GM18519 (cell line): ENCODE results near the gene GP1BB.

Source experiments
- ATAC-seq: cut with Tn5 transposase; IDR thresholded peaks from one replicate; pipeline ENCODE4 v1.9.1; 2021; ENCODE audit warnings: mild to moderate bottlenecking, moderate library complexity; ENCODE audit not compliant: unreplicated experiment, low FRiP score

Gene GP1BB

DNA sequence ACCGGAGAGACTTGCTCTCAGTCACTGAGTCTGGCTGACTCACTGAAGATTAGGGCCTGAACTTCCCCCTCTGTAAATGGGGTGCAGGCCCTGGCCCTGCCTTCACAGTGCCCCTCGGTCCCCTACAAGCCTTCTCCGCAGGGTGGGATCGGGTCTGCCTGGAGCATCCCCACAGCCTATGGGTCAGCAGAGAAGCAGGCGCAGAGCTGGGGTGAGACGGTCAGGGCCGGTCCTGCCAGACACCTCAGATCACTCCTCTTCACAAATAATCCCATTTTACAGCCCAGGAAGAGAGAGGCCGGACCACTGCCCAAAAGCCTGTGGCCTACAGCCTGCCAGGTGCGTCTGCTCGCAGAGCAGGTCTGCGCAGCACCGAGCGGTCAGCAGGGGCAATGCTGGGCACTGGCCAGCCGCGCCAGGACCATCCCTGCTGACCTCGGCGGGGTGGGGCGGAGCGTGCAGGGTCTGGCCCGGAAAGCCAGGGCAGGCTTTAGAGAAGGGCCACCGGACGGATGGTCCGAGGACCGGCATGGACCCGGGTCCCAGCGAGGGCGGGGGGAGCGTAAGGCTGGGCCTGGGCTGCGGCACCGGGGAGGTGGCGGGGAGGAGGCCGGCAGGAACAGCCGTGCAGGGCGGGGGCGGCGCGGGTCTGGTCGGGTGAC, 9.6 kb upstream of the GP1BB start:
- no peak for ATAC-seq

DNA sequence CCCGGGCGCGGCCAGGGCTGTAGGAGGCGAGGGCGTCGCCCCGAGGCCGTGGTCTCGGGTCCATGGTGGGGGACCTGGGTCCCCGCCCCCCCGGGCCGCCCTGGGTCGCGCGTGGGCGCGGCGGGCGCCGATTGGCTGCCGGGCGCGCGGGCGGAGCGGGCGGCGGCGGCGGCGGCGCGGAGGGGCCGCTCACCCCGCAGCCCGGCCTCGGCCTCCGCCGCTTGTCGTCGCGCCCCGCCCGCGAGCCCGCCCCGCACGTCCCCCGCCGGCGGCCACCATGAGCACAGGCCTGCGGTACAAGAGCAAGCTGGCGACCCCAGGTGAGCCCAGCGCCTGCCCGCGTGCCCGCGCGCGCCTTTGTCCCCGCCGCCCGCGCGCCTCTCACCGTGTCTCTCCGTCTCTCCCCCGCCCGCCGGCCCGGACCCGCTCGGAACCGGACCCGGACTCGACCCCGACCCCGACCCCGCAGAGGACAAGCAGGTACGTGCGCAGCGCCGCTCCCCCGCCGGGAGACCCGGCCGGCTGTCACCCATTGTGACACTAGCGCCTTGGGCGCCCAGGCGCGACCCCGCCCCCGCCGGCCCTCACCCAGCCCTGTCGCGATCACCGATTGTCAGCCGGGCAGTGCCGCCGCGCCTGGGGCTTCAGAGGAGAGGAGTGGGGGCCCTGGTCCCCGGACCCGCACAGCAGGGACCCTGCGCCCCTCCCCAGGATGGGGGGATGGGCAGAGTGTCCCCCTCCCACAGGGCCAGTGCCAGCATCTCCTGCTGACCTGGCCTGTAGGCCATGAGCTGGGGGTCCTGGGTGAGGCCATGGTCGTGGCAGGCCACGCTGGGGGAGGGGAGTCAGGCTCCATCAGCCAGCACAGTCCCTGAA, 8.8 kb upstream of the GP1BB start, which contains the start of gene SEPTIN5:
TSS of gene SEPTIN5 (plus strand) at position 192 of the 876 bp plus-strand sequence. CDS start at position 278, 86 bp downstream.
- ATAC-seq, result no peak

DNA sequence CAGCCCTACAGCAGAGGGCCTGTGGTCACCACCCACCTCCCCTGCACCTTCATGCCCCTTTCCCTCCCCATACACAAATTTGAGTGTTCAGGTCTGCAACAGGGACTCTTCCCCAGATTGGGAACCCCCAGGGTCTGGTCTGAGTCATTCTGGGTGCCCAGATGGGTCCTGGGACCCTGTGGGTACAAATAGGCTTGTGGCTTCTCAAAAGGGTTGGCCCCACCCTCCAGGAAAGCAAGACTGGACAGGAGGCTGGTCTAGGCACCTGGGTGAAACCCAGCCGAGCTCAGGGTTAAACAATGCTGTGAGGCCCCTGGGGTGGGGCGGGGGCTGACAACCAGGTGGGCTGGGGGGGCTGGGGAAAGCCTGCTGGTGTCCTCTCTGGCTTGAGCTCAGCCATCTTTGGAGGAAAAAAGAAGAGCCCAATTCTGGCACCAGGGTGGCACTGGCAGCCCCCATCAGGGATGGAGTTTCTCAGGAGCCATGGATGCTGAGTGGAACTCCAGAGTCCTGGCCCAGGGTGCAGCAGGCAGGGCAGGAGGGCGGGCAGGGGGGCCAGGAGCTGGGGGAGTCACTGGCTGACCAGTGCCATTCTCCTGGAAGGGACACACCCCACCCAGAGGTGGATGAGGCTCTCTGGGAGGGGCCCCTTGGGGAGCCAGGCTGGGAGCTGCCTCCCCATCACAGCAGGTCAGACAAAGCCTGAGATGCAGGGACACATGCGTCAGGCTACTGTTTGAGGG, 8.0 kb upstream of the GP1BB start:
- no peak for ATAC-seq

DNA sequence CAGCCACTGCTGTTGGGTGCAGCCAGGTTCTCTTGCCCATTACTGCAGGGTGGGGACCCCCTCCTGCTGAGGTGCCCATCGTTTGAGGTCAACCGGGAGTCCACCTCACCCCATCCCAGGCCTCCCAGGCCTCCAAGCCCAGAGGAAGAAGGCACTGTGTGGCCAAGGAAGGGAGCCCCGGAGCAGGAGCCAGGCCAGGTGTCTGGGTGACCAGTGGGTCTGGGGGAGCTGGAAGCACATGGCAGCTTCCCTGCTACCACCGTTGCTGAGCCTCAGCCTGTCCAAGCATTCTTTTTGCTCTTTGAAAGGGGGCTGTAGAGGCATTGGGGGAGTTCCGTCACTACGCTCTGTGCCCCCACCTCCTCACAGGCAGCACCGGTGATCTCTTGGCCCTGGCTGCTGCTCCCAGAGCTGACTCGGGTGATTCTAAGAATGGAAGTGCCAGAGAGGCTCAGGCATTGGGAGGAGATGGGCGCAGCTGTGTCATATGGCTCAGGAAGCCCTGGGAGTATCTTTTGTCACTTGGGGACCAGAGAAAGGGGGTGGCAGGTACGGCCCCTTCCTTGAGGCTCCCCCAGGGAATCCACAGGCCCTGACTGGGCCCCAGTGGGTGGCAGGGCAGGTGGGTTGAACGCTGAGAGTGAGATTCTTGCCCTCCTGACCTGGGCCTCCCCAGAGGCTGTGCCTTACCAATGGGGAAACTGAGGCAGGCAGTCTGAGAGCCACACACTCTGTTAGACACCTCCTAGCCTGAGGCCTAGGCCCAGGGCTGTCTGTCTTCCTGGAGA, 7.1 kb upstream of the GP1BB start:
- no peak for ATAC-seq

DNA sequence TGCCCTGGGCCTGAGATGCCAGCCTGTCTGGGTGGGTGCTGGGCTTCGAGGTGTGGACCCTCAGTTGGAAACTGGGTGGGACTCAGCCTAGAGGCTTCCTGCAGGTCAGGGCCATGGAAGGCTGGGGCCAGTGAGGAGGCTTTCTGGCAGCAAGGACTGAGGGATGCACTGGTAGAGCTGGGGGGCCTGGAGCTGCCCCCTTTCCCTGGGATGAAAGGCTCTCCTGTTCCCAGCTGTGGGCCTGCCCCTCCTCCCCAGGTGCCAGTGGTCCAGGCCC, 6.6 kb upstream of the GP1BB start:
- no peak for ATAC-seq

DNA sequence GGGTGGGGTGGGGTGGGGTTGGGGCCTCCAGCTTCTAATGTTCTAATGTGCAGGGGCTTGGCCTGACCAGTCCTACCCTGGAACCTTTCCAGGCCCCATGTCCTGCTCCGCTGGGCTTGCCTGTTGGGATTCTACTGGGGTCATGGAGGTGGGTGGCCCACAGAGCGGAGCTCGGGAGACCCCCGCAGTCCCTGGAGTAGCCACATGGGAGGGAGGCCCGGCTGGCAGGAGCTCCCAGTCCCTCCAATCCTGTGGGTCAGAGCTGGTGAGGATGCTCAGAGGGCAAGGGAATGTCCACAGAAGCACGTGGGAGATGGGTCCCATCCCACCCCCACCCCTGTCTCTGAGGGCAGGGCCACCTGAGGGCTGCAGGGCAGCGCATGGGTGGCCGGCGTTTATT, 6.2 kb upstream of the GP1BB start:
- no peak for ATAC-seq

DNA sequence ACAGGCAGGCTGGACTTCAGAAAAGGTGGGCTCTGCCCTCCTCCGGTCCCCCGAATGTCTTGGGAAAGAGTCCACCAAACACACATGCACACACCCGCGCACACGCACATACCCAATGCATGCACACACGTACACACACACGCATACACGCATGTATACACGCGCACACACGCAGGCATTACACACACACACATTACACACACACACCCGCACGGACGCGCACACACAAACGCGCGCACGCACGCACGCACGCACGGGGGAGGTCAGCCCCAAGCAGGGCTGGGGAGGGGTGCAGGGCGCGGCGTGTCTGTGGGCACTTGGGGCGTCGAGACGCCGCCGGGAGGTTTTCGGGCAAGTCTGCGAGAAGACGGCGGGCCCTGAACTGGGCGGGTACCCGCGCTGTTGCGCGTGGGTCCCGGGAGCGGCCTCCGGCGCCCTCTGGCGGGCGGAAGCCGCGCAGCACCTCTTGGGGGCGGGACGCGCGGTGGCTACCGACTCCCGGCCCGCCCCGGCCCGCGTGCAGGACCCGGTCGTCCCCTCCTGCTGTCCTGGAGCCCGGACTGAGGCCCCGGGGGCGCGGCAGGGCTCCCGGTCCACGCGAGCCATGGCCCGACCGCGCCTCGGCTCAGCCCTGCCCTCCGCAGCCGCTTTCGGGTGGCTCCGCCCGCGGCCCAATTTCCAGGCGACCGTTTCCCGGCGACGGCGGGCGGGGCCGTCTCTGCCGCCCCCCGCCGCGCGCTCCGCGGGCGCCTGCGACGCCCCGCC, 5.5 kb upstream of the GP1BB start:
- ATAC-seq, result no peak

DNA sequence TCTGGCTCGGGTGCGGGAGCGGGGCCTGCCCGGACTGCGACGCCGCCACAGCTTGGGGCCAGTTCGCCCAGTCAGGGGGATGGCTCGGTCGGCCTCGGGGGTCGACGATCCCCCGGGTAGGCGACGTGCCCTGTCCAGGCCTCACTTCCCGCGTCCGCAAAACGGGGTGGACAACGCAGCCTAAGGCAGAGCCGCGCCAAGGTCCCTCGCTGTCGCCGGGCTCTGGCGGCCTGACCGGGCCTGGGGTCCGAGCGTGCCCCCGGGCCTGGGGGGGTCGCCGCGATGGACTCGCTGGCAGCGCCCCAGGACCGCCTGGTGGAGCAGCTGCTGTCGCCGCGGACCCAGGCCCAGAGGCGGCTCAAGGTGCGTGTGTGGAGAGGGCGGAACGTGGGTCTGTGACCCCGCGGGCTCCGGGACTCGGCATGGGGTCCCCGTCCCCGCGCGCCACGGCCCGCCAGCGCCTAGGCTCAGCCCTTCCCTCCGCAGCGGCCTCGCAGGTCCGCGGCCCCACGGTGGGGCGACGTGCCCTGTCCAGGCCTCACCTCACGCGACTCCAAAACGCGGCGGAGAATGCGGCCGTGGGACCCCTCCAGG, 4.8 kb upstream of the GP1BB start:
- no peak for ATAC-seq

DNA sequence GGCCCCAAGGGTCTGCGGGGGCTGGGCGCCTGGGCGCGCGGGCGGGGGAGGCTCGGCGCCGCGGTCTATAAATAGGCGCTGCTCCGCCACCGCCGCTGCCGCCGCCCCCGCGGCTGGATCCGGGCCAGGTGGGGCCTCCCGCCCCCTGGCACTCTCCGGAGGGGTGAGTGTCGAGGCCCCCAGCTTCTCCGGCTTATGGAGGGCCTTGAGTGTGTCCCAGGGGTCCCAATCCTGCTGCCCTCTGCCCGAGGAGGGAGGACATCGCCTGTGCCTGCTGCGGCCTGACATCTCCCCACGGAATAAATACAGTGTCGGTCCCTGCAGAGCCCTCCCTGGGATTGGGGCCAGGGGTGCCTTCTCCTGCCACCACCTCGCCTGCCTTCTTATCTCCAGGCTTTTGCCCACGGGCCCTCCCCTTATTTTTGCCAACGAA, 4.3 kb upstream of the GP1BB start:
- no peak for ATAC-seq

DNA sequence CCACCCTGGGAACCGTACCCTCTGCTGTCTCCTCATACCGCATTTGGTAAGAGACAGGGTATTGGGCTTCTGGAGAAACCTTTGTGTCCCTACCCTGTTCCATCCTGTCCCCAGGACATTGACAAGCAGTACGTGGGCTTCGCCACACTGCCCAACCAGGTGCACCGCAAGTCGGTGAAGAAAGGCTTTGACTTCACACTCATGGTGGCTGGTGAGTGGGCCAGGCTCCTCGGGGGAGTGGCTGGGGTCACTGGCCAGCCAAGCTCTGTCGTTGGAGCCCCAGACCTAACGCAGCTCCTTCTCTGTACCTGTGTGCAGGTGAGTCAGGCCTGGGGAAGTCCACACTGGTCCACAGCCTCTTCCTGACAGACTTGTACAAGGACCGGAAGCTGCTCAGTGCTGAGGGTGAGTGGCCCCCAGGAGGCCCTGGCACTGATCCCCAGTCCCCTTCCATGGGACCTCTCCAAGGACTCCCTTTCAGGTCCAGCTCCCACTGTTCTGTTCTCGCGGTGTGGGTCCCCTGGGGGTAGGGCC, 3.8 kb upstream of the GP1BB start:
- ATAC-seq, result no peak

DNA sequence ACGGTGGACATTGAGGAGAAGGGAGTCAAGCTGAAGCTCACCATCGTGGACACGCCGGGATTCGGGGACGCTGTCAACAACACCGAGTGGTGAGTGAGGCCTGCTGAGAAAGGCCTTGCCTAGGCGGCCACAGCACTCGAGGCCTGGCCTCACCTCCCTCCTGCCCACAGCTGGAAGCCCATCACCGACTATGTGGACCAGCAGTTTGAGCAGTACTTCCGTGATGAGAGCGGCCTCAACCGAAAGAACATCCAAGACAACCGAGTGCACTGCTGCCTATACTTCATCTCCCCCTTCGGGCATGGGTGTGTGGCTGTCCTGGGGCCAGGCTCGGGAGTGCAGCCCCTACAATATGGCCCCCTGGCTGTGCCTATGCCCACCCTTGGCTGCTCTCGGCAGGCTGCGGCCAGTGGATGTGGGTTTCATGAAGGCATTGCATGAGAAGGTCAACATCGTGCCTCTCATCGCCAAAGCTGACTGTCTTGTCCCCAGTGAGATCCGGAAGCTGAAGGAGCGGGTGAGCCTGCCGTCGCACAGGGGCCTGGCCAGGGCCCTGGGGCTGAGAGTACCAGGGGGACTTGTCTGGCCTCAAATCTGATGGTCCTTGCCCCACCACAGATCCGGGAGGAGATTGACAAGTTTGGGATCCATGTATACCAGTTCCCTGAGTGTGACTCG, 3.0 kb upstream of the GP1BB start:
- no peak for ATAC-seq

DNA sequence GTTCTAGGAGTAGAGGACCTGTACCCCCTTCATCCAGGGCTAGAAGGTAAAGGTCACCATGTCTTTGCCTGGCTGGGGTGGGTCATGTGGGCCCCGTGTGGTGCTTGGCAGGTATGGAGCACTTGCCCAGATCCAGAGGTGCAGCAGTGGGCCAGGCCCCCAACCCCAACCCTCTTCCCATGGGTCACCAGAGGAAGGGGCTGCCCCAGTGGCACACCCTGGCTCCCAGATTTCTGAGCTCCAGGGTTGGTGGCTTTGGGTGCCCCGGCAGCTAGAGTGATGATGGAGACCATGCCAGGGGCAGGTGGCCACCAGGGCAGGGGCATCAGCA, 2.4 kb upstream of the GP1BB start:
- ATAC-seq, result no peak

DNA sequence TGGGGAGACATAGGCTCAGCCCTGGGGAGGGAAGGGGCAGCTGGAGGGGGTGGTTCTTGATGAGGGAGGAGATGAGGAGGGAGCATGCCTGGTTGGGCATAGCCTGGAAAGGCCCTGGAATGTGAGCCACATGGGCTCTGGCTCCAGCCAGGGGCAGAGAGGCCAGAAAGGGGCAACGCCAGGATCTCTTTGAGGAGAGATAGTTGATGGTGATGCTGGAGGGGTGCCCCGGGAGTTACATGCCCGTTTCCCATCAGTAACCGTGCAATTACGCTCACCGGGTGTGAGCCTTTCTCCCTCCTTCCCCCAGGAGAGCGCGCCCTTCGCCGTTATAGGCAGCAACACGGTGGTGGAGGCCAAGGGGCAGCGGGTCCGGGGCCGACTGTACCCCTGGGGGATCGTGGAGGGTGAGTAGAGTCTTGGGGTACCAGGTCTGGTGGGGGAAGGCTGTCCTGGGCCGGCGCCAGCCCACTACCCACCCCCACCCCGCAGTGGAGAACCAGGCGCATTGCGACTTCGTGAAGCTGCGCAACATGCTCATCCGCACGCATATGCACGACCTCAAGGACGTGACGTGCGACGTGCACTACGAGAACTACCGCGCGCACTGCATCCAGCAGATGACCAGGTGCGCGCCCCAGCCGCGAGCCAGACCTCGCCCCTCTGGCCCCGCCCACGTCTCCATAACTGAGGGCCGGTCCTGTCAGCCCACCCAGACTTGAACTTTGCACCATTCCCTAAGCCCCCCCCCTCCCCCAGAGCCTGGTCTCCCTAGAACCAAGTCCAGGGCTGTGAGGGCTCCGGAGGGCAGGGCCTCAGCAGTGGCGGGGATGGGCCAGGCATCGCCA, 1.8 kb upstream of the GP1BB start:
- no peak for ATAC-seq

DNA sequence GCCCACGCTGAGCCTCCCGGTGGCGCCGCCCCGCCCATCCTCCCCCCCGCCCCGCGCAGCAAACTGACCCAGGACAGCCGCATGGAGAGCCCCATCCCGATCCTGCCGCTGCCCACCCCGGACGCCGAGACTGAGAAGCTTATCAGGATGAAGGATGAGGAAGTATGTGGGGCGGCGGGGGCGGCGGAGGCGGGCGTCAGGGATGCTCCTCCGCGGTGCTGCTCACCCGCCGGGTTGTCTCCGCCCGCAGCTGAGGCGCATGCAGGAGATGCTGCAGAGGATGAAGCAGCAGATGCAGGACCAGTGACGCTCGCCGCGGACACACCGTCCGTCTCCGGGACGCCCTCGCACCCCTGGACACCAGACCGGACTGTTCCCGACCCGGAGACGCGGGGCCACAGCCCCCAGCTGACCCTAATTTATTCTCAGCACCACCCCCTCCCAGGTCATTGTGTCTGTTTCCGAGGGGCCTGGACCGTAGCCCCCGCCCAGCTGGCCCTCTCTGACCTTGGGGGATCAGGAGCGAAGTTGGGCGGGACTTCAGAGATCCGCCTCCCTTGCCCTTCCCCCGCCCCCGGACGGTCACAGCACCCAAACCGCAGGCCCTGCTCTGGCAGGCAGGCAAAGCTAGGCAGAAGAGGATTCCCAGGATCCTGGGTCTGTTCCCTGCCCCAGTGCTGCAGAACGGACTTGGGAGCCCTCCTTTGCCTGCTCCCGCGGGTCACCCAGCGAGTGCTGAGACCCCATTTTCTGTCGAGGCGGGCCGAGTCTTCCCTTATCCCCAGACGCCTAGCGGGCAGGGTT, 959 bp upstream of the GP1BB start:
- ATAC-seq, result no peak

DNA sequence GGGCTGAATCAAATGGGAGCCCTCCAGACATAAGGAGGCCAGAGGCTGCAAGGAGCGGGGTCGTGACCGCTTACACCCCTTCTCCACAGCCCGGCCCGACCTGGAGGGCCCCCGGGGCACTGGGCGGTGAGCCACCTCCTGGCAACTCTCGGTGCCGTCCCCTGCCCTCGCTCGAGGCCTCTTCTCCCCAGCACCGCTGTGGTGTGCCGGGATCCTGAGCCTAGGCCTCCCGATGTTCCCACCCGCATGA, 432 bp upstream of the GP1BB start:
- ATAC-seq, result no peak

DNA sequence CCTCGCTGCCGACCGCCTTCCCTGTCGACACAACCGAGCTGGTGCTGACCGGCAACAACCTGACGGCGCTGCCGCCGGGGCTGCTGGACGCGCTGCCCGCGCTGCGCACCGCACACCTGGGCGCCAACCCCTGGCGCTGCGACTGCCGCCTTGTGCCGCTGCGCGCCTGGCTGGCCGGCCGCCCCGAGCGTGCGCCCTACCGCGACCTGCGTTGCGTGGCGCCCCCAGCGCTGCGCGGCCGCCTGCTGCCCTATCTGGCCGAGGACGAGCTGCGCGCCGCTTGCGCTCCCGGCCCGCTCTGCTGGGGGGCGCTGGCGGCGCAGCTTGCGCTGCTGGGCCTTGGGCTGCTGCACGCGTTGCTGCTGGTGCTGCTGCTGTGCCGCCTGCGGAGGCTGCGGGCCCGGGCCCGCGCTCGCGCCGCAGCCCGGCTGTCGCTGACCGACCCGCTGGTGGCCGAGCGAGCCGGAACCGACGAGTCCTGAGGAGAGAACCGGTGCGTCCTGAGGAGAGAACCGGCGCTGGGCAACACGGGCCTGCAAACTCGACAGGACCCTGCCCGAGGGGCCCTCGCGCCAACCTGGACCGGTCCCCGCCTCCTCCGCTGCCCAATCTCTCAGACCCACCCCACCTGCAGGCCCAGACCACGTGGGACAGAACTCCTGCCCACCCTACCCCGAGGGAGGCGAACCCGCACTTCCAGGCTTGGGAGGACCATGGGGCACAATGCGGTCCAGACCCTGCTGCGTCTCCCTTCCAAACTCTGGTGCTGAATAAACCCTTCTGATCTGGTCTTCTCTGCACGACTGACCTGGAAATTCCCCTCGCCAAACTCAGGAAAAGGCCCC, 866 bp downstream of the GP1BB start:
- no peak for ATAC-seq
